PFSK-1 (cell line): ENCODE measurements around the gene ERBIN.

Source experiments
- POLR2AphosphoS5 ChIP-seq: IDR thresholded peaks from 2 replicates; pipeline ENCODE4 v1.6.1; 2012; ENCODE audit warnings: low read depth, mild to moderate bottlenecking, control low read depth, low read length, moderate library complexity
- TF ChIP-seq, protein P1 (sequence below), 2 experiments: IDR thresholded peaks; 2 replicates each; pipeline versions ENCODE4 v1.6.1 to v1.8.0; 2011 to 2012; ENCODE audit warnings: low read depth in 2 of 2, low read length in 2 of 2, control low read depth in 1 of 2, inconsistent platforms in 1 of 2, mild to moderate bottlenecking in 1 of 2, moderate library complexity in 1 of 2; ENCODE audit not compliant: insufficient read depth in 1 of 2

DNA sequence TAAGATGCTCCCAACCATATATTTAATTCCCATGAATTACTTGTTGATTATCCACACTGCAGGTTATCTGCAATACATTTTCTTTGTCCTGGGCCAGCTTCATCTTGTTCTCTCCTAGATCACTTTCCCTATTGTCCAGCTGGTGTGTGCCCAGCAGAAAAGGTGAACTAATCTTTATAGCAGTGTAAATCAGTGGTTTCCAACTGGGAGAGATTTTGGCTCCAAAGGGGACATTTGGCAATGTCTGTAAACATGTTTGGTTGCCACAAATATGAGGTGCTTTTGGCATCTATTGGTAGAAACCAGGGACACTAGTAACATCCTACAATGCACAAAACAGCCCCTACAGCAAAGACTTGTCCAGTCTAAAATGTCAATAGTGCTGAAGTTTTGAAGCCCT lies 20.1 kb upstream of the ERBIN start:
- TF ChIP-seq, protein P1, sequence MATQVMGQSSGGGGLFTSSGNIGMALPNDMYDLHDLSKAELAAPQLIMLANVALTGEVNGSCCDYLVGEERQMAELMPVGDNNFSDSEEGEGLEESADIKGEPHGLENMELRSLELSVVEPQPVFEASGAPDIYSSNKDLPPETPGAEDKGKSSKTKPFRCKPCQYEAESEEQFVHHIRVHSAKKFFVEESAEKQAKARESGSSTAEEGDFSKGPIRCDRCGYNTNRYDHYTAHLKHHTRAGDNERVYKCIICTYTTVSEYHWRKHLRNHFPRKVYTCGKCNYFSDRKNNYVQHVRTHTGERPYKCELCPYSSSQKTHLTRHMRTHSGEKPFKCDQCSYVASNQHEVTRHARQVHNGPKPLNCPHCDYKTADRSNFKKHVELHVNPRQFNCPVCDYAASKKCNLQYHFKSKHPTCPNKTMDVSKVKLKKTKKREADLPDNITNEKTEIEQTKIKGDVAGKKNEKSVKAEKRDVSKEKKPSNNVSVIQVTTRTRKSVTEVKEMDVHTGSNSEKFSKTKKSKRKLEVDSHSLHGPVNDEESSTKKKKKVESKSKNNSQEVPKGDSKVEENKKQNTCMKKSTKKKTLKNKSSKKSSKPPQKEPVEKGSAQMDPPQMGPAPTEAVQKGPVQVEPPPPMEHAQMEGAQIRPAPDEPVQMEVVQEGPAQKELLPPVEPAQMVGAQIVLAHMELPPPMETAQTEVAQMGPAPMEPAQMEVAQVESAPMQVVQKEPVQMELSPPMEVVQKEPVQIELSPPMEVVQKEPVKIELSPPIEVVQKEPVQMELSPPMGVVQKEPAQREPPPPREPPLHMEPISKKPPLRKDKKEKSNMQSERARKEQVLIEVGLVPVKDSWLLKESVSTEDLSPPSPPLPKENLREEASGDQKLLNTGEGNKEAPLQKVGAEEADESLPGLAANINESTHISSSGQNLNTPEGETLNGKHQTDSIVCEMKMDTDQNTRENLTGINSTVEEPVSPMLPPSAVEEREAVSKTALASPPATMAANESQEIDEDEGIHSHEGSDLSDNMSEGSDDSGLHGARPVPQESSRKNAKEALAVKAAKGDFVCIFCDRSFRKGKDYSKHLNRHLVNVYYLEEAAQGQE (IDR thresholded peaks at IDR 0.05; ENCODE audit: insufficient read depth in 1 of 2, low read depth in 2 of 2, low read length in 2 of 2), result no peak
- no peak for TF ChIP-seq POLR2AphosphoS5
